Measurements from ENCODE around the gene NCAM2.

NCAM2 gene

GRCh38 chr21:21231913-21232312, 233.7 kb downstream of the NCAM2 start:
- DNase-seq, result no peak

- DNase-seq, result peak; percentile 44 to 58
Measured at GRCh38 chr21:21232320-21232719, 234.1 kb downstream of the NCAM2 start.

- DNase-seq, result no peak
Measured at GRCh38 chr21:21233051-21233450, 234.8 kb downstream of the NCAM2 start.

- DNase-seq, result no peak
Measured at GRCh38 chr21:21236996-21237395, 238.8 kb downstream of the NCAM2 start.

- no peak for DNase-seq
Measured at GRCh38 chr21:21238629-21239400, 240.6 kb downstream of the NCAM2 start.

- no peak for DNase-seq
Measured at GRCh38 chr21:21241391-21241790, 243.2 kb downstream of the NCAM2 start.

- no peak for DNase-seq
Measured at GRCh38 chr21:21246007-21246406, 247.8 kb downstream of the NCAM2 start.

- DNase-seq, result no peak
Measured at GRCh38 chr21:21247424-21247823, 249.2 kb downstream of the NCAM2 start.

- DNase-seq, result no peak
Measured at GRCh38 chr21:21262048-21262447, 263.8 kb downstream of the NCAM2 start.

GRCh38 chr21:21268061-21268471, 269.9 kb downstream of the NCAM2 start:
- no peak for DNase-seq

- no peak for DNase-seq
Measured at GRCh38 chr21:21268885-21269284, 270.7 kb downstream of the NCAM2 start.

GRCh38 chr21:21279193-21279901, 281.1 kb downstream of the NCAM2 start:
- no peak for DNase-seq

GRCh38 chr21:21283810-21284209, 285.6 kb downstream of the NCAM2 start:
- DNase-seq, result no peak

GRCh38 chr21:21286170-21286798, 288.1 kb downstream of the NCAM2 start:
- no peak for DNase-seq

- no peak for DNase-seq
Measured at GRCh38 chr21:21290751-21291150, 292.5 kb downstream of the NCAM2 start.

- DNase-seq, result no peak
Measured at GRCh38 chr21:21291883-21292569, 293.8 kb downstream of the NCAM2 start.

GRCh38 chr21:21295303-21295702, 297.1 kb downstream of the NCAM2 start:
- DNase-seq, result no peak

- no peak for DNase-seq
Measured at GRCh38 chr21:21297211-21297610, 299.0 kb downstream of the NCAM2 start.

GRCh38 chr21:21301013-21301412, 302.8 kb downstream of the NCAM2 start:
- DNase-seq, result no peak

- DNase-seq, result no peak
Measured at GRCh38 chr21:21309510-21309909, 311.3 kb downstream of the NCAM2 start.

- no peak for DNase-seq
Measured at GRCh38 chr21:21324297-21324696, 326.1 kb downstream of the NCAM2 start.

- DNase-seq, result no peak
Measured at GRCh38 chr21:21332492-21332891, 334.3 kb downstream of the NCAM2 start.

- no peak for DNase-seq
Measured at GRCh38 chr21:21341041-21341440, 342.8 kb downstream of the NCAM2 start.

Data from Kasumi-1 (cell line).